HG03025 (cell line): ENCODE data around the gene CAPS.

Experiments
- ATAC-seq: cut with Tn5 transposase; IDR thresholded peaks from one replicate; pipeline ENCODE4 v1.9.1; 2021; ENCODE audit warnings: mild to moderate bottlenecking, moderate library complexity; ENCODE audit not compliant: unreplicated experiment, low FRiP score

CAPS gene

DNA sequence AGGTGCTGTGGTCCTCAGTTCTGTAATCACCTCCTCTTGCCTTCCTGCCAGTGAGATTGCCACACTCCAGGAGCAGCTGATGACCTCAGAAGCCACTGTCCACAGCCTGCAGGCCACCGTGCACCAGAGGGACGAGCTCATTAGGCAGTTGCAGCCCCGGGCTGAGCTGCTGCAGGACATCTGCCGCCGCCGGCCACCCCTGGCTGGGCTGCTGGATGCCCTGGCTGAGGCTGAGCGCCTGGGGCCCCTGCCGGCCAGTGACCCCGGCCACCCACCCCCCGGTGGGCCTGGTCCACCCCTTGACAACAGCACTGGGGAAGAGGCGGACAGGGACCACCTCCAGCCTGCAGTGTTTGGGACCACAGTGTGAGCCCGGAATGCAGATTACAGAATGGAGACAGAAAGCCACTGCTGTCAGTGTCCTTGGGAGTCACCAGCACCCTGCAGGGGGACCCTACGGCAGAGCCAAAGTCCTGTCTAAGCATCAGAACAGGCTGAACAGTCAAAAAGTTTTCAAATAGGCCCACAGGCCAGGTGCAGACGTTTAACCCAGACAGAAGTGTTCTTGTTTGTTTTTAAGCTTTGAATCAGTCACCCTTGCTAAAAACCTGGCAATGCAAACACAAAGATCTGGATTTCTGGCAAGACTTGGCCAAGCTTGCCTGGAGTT lies 5.1 kb upstream of the CAPS start:
- no peak for ATAC-seq

GRCh38 chr19:5910638-5910907 lies 3.5 kb upstream of the CAPS start:
- no peak for ATAC-seq

DNA sequence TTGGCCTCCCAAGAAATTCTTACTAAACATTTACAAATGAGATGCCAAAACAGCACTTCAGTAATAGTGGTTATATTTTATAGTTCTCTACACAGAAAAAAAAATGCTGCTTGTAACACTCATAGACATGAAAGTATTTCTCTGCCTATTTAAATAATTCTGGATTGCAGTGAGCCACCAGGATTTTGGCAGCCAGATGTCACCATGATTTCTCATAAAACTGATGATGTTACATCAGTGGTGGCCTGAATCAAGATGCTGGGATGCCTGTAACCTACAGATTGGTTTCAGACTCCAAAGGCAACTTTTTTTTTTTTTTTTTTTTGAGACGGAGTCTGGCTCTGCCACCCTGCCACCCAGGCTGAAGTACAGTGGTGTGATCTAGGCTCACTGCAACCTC lies 2.7 kb upstream of the CAPS start:
- no peak for ATAC-seq

DNA sequence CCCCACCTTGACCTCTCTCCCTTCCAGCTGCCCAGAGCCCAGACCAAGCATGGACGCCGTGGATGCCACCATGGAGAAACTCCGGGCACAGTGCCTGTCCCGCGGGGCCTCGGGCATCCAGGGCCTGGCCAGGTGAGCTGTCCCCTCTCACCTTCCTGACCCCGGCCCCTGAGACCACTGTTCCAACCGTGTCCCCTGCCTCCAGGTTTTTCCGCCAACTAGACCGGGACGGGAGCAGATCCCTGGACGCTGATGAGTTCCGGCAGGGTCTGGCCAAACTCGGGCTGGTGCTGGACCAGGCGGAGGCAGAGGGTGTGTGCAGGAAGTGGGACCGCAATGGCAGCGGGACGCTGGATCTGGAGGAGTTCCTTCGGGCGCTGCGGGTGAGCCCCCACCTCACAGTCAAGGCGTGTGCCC lies 312 bp downstream of the CAPS start:
- ATAC-seq: no peak

DNA sequence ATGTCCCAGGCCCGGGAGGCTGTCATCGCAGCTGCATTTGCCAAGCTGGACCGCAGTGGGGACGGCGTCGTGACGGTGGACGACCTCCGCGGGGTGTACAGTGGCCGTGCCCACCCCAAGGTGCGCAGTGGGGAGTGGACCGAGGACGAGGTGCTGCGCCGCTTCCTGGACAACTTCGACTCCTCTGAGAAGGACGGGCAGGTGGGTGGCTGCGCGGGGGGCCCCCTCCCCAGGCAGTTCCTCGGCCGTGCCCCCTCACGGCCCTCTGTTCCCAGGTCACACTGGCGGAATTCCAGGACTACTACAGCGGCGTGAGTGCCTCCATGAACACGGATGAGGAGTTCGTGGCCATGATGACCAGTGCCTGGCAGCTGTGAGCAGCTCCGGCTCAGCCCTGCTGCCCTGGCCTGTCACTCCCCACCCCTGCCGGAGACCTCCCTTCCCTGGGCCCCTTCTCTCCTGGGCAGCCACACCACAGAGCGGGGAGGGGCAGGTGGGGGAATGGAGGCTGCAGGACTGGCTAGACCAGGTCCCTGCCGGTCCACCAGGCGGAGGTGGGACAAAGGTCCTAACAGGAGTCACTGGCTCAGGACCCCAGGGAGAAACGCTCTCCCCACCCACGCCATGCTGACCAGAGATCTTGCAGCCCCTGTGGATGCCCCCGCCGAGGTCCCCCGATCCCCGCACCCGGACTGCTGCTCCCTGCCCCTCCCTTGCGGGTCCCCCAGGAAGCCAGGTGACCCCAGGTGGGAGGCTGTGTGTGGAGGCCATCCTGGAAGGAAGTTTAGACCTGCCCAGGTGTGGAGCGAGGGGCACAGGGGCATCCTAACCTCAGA lies 1.1 kb downstream of the CAPS start:
- ATAC-seq: no peak

GRCh38 chr19:5915782-5916165 lies 1.7 kb downstream of the CAPS start:
- no peak for ATAC-seq

GRCh38 chr19:5916181-5916708 lies 2.2 kb downstream of the CAPS start:
- ATAC-seq: no peak

DNA sequence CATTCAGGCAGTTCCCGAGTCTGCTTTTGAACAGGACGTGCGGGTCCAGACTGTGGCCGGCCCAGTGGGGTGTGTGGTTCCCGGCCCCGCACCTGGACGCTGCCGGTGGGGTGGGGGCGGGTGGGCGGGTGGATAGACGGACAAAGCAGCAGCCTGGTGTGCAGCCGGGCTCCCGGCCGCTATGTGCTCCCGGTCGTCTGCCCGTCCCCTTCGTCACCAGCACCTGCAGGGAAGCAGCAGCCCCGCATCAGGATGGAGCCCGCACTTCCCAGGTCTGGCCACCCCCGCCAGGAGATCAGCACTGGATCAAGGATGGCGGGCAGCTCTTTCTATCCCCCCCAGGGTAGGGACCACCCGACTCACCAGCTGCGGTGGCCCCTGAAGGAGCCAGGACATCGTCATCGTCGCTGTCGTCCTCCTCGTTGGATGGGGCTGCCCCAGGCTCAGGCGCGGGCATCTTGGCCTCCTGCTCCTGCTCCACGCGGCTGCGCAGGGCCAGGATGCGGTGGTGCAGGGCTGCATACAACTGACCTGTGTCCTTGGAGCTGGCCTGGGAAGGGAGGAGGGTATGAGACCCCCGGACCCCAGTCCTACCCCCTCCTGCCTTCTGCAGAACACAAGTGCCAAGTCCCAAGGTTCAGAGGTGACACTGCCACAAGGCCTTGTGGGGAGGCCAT lies 3.5 kb downstream of the CAPS start:
- no peak for ATAC-seq

- ATAC-seq: no peak
These were observed 4.5 kb downstream of the CAPS start for GRCh38 chr19:5918463-5919079.

- ATAC-seq: no peak
These were observed 7.6 kb downstream of the CAPS start for GRCh38 chr19:5921516-5922160.

GRCh38 chr19:5922161-5922545 lies 8.1 kb downstream of the CAPS start:
- ATAC-seq: no peak

GRCh38 chr19:5923356-5923755 lies 9.3 kb downstream of the CAPS start:
- no peak for ATAC-seq

GRCh38 chr19:5925830-5926427 lies 11.9 kb downstream of the CAPS start:
- no peak for ATAC-seq

- no peak for ATAC-seq
These were observed 12.8 kb downstream of the CAPS start for GRCh38 chr19:5926641-5927440.

DNA sequence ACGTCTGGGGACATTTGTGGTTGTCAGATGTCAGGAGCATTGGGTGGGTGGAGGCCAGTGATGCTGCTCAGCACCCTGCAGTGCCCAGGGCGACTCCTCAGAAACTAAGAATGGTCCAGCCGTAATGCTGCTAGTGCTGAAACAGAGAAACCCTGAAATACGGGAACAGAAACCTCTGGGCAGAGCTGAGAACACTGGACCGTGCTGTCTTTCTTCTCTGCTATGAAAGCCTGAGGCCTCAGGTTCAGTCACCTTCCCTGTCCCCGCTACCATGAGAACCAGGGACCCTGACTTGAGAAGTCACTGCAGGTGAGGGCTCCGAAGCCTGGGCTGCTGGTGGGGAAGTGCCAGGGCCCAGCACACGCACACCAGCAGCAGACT lies 13.4 kb downstream of the CAPS start:
- no peak for ATAC-seq

GRCh38 chr19:5929179-5929578 lies 15.1 kb downstream of the CAPS start:
- ATAC-seq: no peak

DNA sequence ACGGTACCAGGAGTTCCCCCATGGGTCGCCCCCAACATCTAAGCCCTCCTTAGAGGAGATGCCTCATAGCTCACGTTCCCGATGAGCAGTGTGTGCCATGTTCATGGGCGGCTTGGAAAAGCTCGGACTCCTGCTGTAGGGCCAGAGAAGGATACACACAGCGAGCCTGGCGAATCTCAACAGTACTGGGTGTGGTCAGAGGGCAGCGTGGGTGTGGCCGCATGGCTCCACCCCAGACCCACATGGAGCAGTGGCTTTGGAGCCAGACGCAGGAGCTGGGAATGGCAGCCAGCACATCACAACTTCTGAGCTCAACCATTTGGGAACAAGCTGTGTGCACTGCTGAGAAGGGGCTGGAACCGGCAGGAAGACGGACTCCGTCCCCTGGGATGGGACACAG lies 15.6 kb downstream of the CAPS start:
- no peak for ATAC-seq

GRCh38 chr19:5931251-5931650 lies 17.2 kb downstream of the CAPS start:
- ATAC-seq: no peak

GRCh38 chr19:5932146-5932545 lies 18.1 kb downstream of the CAPS start:
- ATAC-seq: no peak
